Choroid plexus epithelial cell (primary cell): ENCODE data around the gene NFKB1.
"Not testable (repeated sequence)": the region's sequence is repeated elsewhere in the genome, so short reads cannot be mapped to it uniquely, and the experiment has no call there.

Source experiments
- DNase-seq: peaks from one replicate; pipeline ENCODE4 v3.0.0-alpha.2; 2010; ENCODE audit warnings: low read depth
- H3K4me3 ChIP-seq: 2 replicates; pipeline ENCODE4 v1.5.1; 2011; ENCODE audit warnings: low read depth, mild to moderate bottlenecking, control low read depth, low read length, moderate library complexity
- CTCF ChIP-seq: conservative IDR thresholded peaks from 2 replicates; pipeline ENCODE4 v1.5.1; 2011; ENCODE audit warnings: low read depth, mild to moderate bottlenecking, control low read depth, inconsistent platforms, low read length, moderate library complexity

Gene NFKB1

DNA sequence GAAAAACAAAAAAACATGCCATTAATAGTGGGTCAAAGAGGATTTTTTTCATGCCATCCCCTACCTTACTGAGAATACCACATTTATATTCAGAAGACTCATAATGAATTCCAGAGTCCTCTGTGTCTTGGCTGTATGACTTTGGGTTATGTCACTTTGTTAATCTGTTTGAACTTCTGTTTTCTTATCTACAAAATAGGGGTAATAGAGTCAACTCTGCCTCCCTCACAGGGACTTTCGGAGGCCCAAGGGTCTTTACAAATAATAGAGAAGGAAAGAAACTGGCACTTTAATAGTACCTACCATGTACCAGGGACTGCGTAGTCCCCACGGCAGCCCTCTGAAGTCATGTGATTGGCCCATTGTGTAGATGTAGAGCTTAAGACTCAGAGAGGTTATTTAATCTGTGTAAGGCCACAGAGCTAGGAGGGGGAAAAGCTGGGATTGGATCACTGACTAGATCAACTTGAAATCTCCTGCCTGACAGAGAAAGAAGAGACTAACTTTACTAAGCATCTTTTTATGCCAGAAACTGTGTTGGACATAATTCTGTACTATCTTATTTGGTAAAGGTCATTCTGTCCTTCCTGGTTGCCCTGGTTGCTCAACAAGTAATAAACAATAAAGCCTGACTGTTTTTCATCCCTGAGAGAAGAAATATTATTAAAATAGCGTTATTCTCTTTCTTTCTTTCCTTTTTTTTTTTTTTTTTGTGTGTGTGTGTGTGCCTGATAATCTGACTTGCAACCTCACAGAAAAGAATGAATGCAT is 59.6 kb downstream of the NFKB1 start:
- TF ChIP-seq CTCF, result no peak
- peak; percentile 38 for DNase-seq
- no peak overlapping the region for H3K4me3 ChIP-seq

- peak; percentile 54 for DNase-seq
- TF ChIP-seq CTCF, result no peak
Observed at GRCh38 chr4:102563000-102563399, 61.8 kb downstream of the NFKB1 start.

DNA sequence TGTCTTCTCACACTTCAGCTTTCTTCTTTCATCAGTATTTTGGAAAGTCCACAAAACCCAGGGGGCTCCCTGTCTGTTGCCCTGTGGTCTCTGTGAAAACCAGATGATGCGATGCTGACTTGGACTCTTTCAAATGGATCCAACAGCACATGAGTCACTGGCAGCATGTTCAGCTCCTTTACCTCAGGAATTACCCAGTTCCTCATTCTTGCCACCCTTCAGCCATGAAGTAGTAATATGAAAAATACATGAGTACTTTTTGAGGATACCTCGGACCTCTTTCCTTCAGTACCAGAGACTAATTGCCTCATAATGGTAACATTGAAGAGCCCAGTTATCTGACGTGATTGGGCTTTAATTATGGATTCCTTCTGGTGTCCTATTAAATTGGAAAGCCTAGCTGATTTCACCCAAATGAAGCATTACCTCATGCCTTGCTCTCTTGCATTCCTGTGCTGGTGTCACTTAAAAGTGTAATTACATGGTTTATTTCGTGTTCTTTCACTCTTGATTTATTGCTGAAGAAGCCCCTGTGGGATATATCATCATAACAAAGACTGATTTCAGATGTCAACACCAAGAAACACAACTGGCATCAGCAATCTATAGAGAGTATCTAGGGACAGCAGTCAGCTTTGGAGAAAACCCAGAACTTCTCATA is 63.4 kb downstream of the NFKB1 start:
- no peak for TF ChIP-seq CTCF
- no peak overlapping the region for H3K4me3 ChIP-seq
- DNase-seq, result peak; percentile 71

More at GRCh38 chr4:102563000-102563399, 61.8 kb downstream of the NFKB1 start:
- no peak overlapping the region for H3K4me3 ChIP-seq

GRCh38 chr4:102565696-102566095 is 64.5 kb downstream of the NFKB1 start:
- DNase-seq, result no peak
- no peak overlapping the region for H3K4me3 ChIP-seq
- TF ChIP-seq CTCF, result no peak

- TF ChIP-seq CTCF, result no peak
- no peak overlapping the region for H3K4me3 ChIP-seq
- no peak for DNase-seq
Observed at GRCh38 chr4:102566426-102566825, 65.3 kb downstream of the NFKB1 start.

DNA sequence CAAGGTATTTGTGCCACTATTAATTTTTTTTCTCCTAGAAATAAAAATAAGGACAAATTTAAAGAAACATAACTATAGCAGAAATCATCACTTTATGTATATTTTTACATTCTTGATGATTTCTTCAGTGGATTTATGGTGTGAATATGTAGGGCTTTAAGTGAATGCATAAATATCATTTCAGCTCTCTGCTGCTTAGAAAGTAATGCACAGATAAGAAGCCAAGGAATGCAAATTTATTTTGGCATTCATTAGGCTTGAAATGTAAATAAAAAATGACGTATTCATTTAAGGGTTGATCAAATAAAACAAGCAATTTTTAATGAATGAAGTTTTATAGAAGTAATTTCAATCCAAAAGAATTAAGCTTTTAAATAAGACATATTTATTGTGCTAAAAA is 66.3 kb downstream of the NFKB1 start:
- no peak overlapping the region for H3K4me3 ChIP-seq
- DNase-seq, result no peak
- no peak for TF ChIP-seq CTCF

- H3K4me3 ChIP-seq, result no peak overlapping the region
- no peak for TF ChIP-seq CTCF
- DNase-seq, result peak; percentile 74
Observed at GRCh38 chr4:102569200-102569599, 68.0 kb downstream of the NFKB1 start.

DNA sequence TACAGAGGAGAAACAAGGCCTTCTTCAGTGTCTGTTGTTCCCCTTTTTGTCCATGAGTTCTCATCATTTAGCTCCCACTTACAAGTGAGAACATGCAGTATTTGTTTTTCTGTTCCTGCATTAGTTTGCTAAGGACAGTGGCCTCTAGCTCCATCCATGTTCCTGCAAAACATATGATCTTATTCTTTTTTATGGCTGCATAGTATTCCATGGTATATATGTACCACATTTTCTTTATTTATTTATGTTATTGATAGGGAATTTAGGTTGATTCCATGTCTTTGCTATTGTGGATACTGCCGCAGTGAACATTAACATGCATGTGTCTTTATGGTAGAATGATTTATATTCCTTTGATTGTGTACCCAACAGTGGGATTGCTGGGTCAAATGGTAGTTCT is 69.1 kb downstream of the NFKB1 start:
- H3K4me3 ChIP-seq, DNase-seq: not testable (repeated sequence)
